Chondrocyte (in vitro differentiated cells): ENCODE measurements around the gene PPM1H. TPM values are rescaled to one million over a fixed set of nuclear protein-coding genes. Genes with fewer than 3 reads are reported as not detected.

Source experiments
- DNase-seq: peaks from one replicate; pipeline ENCODE4 v3.0.0; 2021; ENCODE audit warnings: mixed read lengths, low spot score
- H3K27ac Mint-ChIP-seq: one replicate; pipeline ENCODE4 v1.8.0; 2021; ENCODE audit warnings: mild to moderate bottlenecking, moderate library complexity, mixed read lengths; ENCODE audit not compliant: unreplicated experiment
- H3K27me3 Mint-ChIP-seq: 2 replicates; pipeline ENCODE4 v1.8.0; 2021; ENCODE audit warnings: low read depth, mixed read lengths
- H3K36me3 Mint-ChIP-seq: 2 replicates; pipeline ENCODE4 v1.8.0; 2021; ENCODE audit warnings: low read depth, mixed read lengths
- H3K4me1 Mint-ChIP-seq: 2 replicates; pipeline ENCODE4 v1.8.0; 2021; ENCODE audit warnings: low read depth, mild to moderate bottlenecking, mixed read lengths
- H3K4me3 Mint-ChIP-seq: one replicate; pipeline ENCODE4 v1.8.0; 2021; ENCODE audit warnings: mild to moderate bottlenecking, moderate library complexity, mixed read lengths; ENCODE audit not compliant: unreplicated experiment
- H3K9me3 Mint-ChIP-seq: 2 replicates; pipeline ENCODE4 v1.8.0; 2021; ENCODE audit warnings: low read depth, mixed read lengths
- CTCF ChIP-seq: fragments of 200-600 bp; sonication (generic); IDR thresholded peaks from 2 replicates; pipeline ENCODE4 v1.5.0; 2021; ENCODE audit warnings: antibody characterized with exemption, mild to moderate bottlenecking, moderate library complexity
- total RNA-seq: library from RNA; stranded (reverse); gene quantifications from 3 replicates; pipeline ENCODE4 v1.2.1, GENCODE V29; 2021

The PPM1H gene
- total RNA-seq, 1 donor from 2014 or later, result 34.3 TPM

- Mint-ChIP-seq H3K9me3 (no peaks in the 10 kb centered on the region), H3K27ac (no peak overlapping the region), H3K4me3 (no peak overlapping the region), H3K36me3 (no peaks in the 10 kb centered on the region), H3K4me1 (peaks cover 24% of the 10 kb centered on the region), H3K27me3 (no peaks in the 10 kb centered on the region)
- TF ChIP-seq CTCF, result no peak
- no peak for DNase-seq
Measured at GRCh38 chr12:62635649-62636048, 299.3 kb downstream of the PPM1H start.

GRCh38 chr12:62632411-62632918 is 302.5 kb downstream of the PPM1H start:
- no peaks in the 10 kb centered on the region for H3K36me3 Mint-ChIP-seq
- peak overlapping the region; percentile 82 for H3K4me3 Mint-ChIP-seq
- H3K27ac Mint-ChIP-seq, result peak overlapping the region; percentile 65
- no peak for DNase-seq
- H3K4me1 Mint-ChIP-seq, result peaks cover 25% of the 10 kb centered on the region
- H3K27me3 Mint-ChIP-seq, result no peaks in the 10 kb centered on the region
- H3K9me3 Mint-ChIP-seq, result no peaks in the 10 kb centered on the region
- no peak for TF ChIP-seq CTCF

- no peak for DNase-seq
- Mint-ChIP-seq H3K4me3 (peak overlapping the region; percentile 82), H3K9me3 (no peaks in the 10 kb centered on the region), H3K27ac (peak overlapping the region; percentile 89), H3K36me3 (no peaks in the 10 kb centered on the region), H3K4me1 (peaks cover 25% of the 10 kb centered on the region), H3K27me3 (no peaks in the 10 kb centered on the region)
- peak; percentile 75 for TF ChIP-seq CTCF
Measured at GRCh38 chr12:62631471-62632410, 303.2 kb downstream of the PPM1H start.

GRCh38 chr12:62629971-62630739 is 304.8 kb downstream of the PPM1H start:
- no peak for TF ChIP-seq CTCF
- Mint-ChIP-seq H3K9me3 (no peaks in the 10 kb centered on the region), H3K27me3 (no peaks in the 10 kb centered on the region), H3K36me3 (no peaks in the 10 kb centered on the region), H3K4me3 (no peak overlapping the region), H3K27ac (no peak overlapping the region), H3K4me1 (peaks cover 25% of the 10 kb centered on the region)
- no peak for DNase-seq

GRCh38 chr12:62629413-62629812 is 305.5 kb downstream of the PPM1H start:
- no peaks in the 10 kb centered on the region for H3K9me3 Mint-ChIP-seq
- H3K4me1 Mint-ChIP-seq, result peaks cover 25% of the 10 kb centered on the region
- TF ChIP-seq CTCF, result no peak
- no peak overlapping the region for H3K4me3 Mint-ChIP-seq
- no peak for DNase-seq
- H3K36me3 Mint-ChIP-seq, result no peaks in the 10 kb centered on the region
- no peaks in the 10 kb centered on the region for H3K27me3 Mint-ChIP-seq
- H3K27ac Mint-ChIP-seq, result no peak overlapping the region
